Measurements from ENCODE around the gene DUSP9.

DNA sequence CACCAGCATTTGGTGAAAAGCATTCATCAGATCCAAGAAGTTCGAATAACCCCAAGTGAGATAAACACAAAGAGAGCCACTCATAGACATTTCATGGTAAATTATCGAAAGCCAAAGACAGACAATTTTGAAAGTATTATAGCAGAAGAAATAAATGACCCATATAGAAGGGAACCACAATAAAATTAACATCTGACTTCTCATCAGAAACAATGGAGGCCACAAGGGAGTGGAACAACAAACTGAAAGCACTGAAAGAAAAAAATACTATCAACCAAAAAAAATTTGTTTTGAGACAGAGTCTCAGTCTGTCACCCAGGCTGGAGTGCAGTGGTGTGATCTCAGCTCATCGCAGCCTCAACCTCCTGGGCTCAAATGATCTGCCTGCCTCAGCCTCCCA, 12.3 kb downstream of the DUSP9 start:
- TF ChIP-seq, protein P1, sequence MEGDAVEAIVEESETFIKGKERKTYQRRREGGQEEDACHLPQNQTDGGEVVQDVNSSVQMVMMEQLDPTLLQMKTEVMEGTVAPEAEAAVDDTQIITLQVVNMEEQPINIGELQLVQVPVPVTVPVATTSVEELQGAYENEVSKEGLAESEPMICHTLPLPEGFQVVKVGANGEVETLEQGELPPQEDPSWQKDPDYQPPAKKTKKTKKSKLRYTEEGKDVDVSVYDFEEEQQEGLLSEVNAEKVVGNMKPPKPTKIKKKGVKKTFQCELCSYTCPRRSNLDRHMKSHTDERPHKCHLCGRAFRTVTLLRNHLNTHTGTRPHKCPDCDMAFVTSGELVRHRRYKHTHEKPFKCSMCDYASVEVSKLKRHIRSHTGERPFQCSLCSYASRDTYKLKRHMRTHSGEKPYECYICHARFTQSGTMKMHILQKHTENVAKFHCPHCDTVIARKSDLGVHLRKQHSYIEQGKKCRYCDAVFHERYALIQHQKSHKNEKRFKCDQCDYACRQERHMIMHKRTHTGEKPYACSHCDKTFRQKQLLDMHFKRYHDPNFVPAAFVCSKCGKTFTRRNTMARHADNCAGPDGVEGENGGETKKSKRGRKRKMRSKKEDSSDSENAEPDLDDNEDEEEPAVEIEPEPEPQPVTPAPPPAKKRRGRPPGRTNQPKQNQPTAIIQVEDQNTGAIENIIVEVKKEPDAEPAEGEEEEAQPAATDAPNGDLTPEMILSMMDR (optimal IDR thresholded peaks at IDR 0.05 in 1 of 3, IDR thresholded peaks at IDR 0.05 in 1 of 3, conservative IDR thresholded peaks at IDR 0.05 in 1 of 3; ENCODE audit: extremely low read depth in 1 of 3, insufficient read depth in 2 of 3, low read length in 3 of 3): no peak
- TF ChIP-seq EZH2 (IDR thresholded peaks at IDR 0.05; ENCODE audit: low read length): no peak

All from keratinocyte (primary cell).